Caco-2 (cell line): ENCODE data around the gene TMEM39A. TPM values are rescaled to one million over a fixed set of nuclear protein-coding genes. Genes with fewer than 3 reads are reported as not detected.
A peak's percentile ranks its signal among the peaks of the same experiment; 100 is the strongest.

ENCODE experiments used
- BruUV-seq: library from RNA; stranded (reverse); fragments of 400-500 nt; replicated peaks from 2 replicates; lab custom pipeline; 2021; lab: Mats Ljungman, UMichigan
- CTCF ChIA-PET: fragments of 300-600 bp; sonication (Branson Sonifier 250); formaldehyde crosslinking; loops from one replicate; lab custom pipeline; 2022; ENCODE audit warnings: antibody characterized with exemption; lab: Charles Lee
- POLR2A ChIA-PET: fragments of 300-600 bp; sonication (Branson Sonifier 250); formaldehyde crosslinking; loops from one replicate; lab custom pipeline; 2022; ENCODE audit warnings: antibody characterized with exemption; lab: Charles Lee
- DNase-seq, 2 experiments: peaks; one replicate each; pipeline versions ENCODE4 v3.0.0 to v3.0.0-alpha.2; 2020 to 2022
- H3K27me3 ChIP-seq: replicated peaks from 2 replicates; pipeline ENCODE4 v1.6.0; 2011; ENCODE audit warnings: low read length; ENCODE audit not compliant: control insufficient read depth, insufficient read depth
- H3K36me3 ChIP-seq: 2 replicates; pipeline ENCODE4 v1.5.1; 2011; ENCODE audit warnings: low read length; ENCODE audit not compliant: control insufficient read depth, insufficient read depth
- H3K4me1 ChIP-seq: fragments of 250-450 bp; sonication (Bioruptor Pico); 2 replicates; pipeline ENCODE4 v1.5.1; 2020; ENCODE audit warnings: mild to moderate bottlenecking
- H3K4me3 ChIP-seq: 2 replicates; pipeline ENCODE4 v1.5.1; 2011; ENCODE audit warnings: low read depth, mild to moderate bottlenecking, control low read depth, low read length
- H3K9me3 ChIP-seq: fragments of 250-450 bp; sonication (Bioruptor Pico); 2 replicates; pipeline ENCODE4 v1.5.1; 2020; ENCODE audit warnings: mild to moderate bottlenecking, moderate library complexity
- H3K27ac Mint-ChIP-seq: one replicate; pipeline ENCODE4 v1.8.0; 2022; ENCODE audit warnings: mixed read lengths; ENCODE audit not compliant: unreplicated experiment
- H3K27me3 Mint-ChIP-seq: one replicate; pipeline ENCODE4 v1.8.0; 2022; ENCODE audit warnings: mixed read lengths; ENCODE audit not compliant: insufficient read depth, unreplicated experiment
- H3K36me3 Mint-ChIP-seq: one replicate; pipeline ENCODE4 v1.8.0; 2022; ENCODE audit warnings: mild to moderate bottlenecking, mixed read lengths; ENCODE audit not compliant: insufficient read depth, unreplicated experiment
- H3K4me1 Mint-ChIP-seq: one replicate; pipeline ENCODE4 v1.8.0; 2022; ENCODE audit warnings: low read depth, mixed read lengths; ENCODE audit not compliant: unreplicated experiment
- H3K4me3 Mint-ChIP-seq: one replicate; pipeline ENCODE4 v1.8.0; 2022; ENCODE audit warnings: mild to moderate bottlenecking, moderate library complexity, mixed read lengths; ENCODE audit not compliant: unreplicated experiment
- H3K9me3 Mint-ChIP-seq: one replicate; pipeline ENCODE4 v1.8.0; 2022; ENCODE audit warnings: mixed read lengths; ENCODE audit not compliant: unreplicated experiment
- intact Hi-C: fragments of 100-400 bp; cut with micrococcal nuclease; formaldehyde crosslinking; loops from one replicate; pipeline ENCODE4 v1.10.0; 2022; ENCODE audit not compliant: unreplicated experiment
- total RNA-seq: library from RNA; stranded (reverse); gene quantifications from 2 replicates; pipeline ENCODE4 v1.2.3, GENCODE V29; 2022
- TF ChIP-seq, protein P1 (sequence below), 2 experiments: fragments of 200-600 bp in 1 of 2; IDR thresholded peaks; 1 replicate in 1 of 2; 2 replicates in 1 of 2; pipeline versions ENCODE4 v1.5.1 to v1.8.0; 2011 to 2022; ENCODE audit warnings: antibody characterized with exemption in 1 of 2, control low read depth in 1 of 2, inconsistent platforms in 1 of 2, low read depth in 1 of 2, low read length in 1 of 2, mild to moderate bottlenecking in 1 of 2, moderate library complexity in 1 of 2; ENCODE audit not compliant: insufficient read depth in 1 of 2, severe bottlenecking in 1 of 2, unreplicated experiment in 1 of 2

Gene TMEM39A
- total RNA-seq, 1 experiment from 2014 or later: 52.1 TPM

DNA sequence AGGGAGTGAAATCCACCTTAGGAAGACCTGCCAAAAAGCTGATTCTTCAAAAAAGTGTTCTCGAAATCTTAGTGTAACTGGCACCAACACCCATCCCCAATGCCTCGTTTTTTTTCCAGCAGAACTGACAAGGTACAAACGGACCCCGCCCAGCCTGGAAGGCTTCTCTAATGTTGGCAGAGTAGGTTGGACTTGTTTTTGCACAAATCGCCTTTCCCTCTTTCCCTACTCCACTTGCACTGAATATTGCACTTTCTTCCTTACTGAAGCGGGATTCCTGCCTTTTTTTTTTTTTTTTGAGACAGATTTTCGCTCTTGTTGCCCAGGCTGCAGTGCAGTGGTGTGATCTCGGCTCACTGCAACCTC lies 34.4 kb upstream of the TMEM39A start:
- Histone ChIP-seq H3K9me3 (no peaks in the 10 kb centered on the region), H3K4me3 (peak overlapping the region; percentile 42), H3K27me3 (no peaks in the 10 kb centered on the region), H3K4me1 (0 out of 2 replicates have a peak, but pooled peaks cover 7% of the 10 kb centered on the region), H3K36me3 (no peaks in the 10 kb centered on the region)
- TF ChIP-seq, protein P1, sequence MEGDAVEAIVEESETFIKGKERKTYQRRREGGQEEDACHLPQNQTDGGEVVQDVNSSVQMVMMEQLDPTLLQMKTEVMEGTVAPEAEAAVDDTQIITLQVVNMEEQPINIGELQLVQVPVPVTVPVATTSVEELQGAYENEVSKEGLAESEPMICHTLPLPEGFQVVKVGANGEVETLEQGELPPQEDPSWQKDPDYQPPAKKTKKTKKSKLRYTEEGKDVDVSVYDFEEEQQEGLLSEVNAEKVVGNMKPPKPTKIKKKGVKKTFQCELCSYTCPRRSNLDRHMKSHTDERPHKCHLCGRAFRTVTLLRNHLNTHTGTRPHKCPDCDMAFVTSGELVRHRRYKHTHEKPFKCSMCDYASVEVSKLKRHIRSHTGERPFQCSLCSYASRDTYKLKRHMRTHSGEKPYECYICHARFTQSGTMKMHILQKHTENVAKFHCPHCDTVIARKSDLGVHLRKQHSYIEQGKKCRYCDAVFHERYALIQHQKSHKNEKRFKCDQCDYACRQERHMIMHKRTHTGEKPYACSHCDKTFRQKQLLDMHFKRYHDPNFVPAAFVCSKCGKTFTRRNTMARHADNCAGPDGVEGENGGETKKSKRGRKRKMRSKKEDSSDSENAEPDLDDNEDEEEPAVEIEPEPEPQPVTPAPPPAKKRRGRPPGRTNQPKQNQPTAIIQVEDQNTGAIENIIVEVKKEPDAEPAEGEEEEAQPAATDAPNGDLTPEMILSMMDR (IDR thresholded peaks at IDR 0.05; ENCODE audit: insufficient read depth in 1 of 2, low read depth in 1 of 2, low read length in 1 of 2, severe bottlenecking in 1 of 2, unreplicated experiment in 1 of 2): no peak
- no peaks in the 10 kb centered on the region for H3K27me3 Mint-ChIP-seq
- BruUV-seq: TSS peak; percentile 93
- peaks cover 12% of the 10 kb centered on the region for H3K4me1 Mint-ChIP-seq
- H3K4me3 Mint-ChIP-seq: peak overlapping the region; percentile 99
- H3K9me3 Mint-ChIP-seq: no peaks in the 10 kb centered on the region
- ChIA-PET POLR2A (interaction anchor here (1.2 to 2.4 kb wide), 4 partner anchors 29 to 179 kb away, joined by 4 to 29 read pairs (median 8); partner anchors contain the start of genes COX17, POGLUT1 and TMEM39A), CTCF (interaction anchor here (0.7 to 1.0 kb wide), 2 partner anchors 34 to 75 kb away, joined by 3 to 5 read pairs; partner anchors contain the start of gene TMEM39A)
- peaks cover 10% of the 10 kb centered on the region for H3K36me3 Mint-ChIP-seq
- peak; percentile 27 to 31 for DNase-seq
- peak overlapping the region; percentile 98 for H3K27ac Mint-ChIP-seq
- intact Hi-C loops: loop anchor here (1.0 kb wide), 3 partner anchors 29 to 179 kb away; partner anchors contain the start of genes COX17 and TMEM39A

DNA sequence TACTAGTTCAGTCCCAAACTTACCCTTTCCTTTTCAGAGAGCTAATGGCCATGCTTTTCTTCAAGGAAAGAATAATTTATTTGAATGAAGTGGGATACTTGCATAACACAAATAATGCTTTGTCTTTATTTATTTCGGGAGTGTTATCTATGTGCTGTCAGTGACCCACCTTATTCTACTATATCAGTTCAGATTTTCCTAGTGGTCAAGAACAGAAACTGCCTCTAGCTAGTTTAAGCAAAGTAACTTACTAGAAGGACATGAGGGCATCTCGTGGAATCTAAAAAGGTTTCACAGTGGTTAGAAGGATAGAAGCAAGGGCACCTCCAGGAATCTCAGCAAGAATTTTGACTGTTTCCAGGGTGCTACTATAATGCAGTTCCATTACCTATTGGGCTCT lies 31.2 kb upstream of the TMEM39A start:
- Histone ChIP-seq H3K27me3 (no peaks in the 10 kb centered on the region), H3K4me1 (0 out of 2 replicates have a peak, but pooled peaks cover 2% of the 10 kb centered on the region), H3K36me3 (no peaks in the 10 kb centered on the region), H3K4me3 (no peak overlapping the region), H3K9me3 (no peaks in the 10 kb centered on the region)
- TF ChIP-seq, protein P1 (IDR thresholded peaks at IDR 0.05; ENCODE audit: insufficient read depth in 1 of 2, low read depth in 1 of 2, low read length in 1 of 2, severe bottlenecking in 1 of 2, unreplicated experiment in 1 of 2): no peak
- Mint-ChIP-seq H3K27me3 (no peaks in the 10 kb centered on the region), H3K9me3 (no peaks in the 10 kb centered on the region), H3K36me3 (peaks cover 10% of the 10 kb centered on the region), H3K27ac (no peak overlapping the region), H3K4me1 (peaks cover 6% of the 10 kb centered on the region), H3K4me3 (no peak overlapping the region)
- no TSS peak for BruUV-seq
- POLR2A ChIA-PET: no interaction called here
- no peak for DNase-seq
- intact Hi-C loops: no loop called here
- CTCF ChIA-PET: interaction anchor here (0.6 kb wide), 1 partner anchor 87 kb away, joined by 6 read pairs; no protein-coding TSS in a partner anchor

DNA sequence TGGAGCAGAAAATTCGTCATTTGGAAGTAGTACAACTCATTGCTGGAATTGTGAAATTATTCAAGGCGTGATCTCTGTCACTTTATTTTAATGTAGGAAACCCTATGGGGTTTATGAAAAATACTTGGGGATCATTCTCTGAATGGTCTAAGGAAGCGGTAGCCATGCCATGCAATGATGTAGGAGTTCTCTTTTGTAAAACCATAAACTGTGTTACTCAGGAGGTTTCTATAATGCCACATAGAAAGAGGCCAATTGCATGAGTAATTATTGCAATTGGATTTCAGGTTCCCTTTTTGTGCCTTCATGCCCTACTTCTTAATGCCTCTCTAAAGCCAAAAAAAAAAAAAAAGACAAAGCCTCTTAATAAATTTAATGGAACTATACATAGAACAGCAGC lies 29.4 kb upstream of the TMEM39A start:
- Histone ChIP-seq H3K27me3 (no peaks in the 10 kb centered on the region), H3K4me3 (no peak overlapping the region), H3K4me1 (no peaks in the 10 kb centered on the region), H3K36me3 (no peaks in the 10 kb centered on the region), H3K9me3 (no peaks in the 10 kb centered on the region)
- intact Hi-C loops: no loop called here
- H3K27me3 Mint-ChIP-seq: no peaks in the 10 kb centered on the region
- TF ChIP-seq, protein P1 (IDR thresholded peaks at IDR 0.05; ENCODE audit: insufficient read depth in 1 of 2, low read depth in 1 of 2, low read length in 1 of 2, severe bottlenecking in 1 of 2, unreplicated experiment in 1 of 2): no peak
- peaks cover under 1% of the 10 kb centered on the region for H3K36me3 Mint-ChIP-seq
- H3K4me3 Mint-ChIP-seq: no peak overlapping the region
- no peak for DNase-seq
- ChIA-PET POLR2A (no interaction called here), CTCF (no interaction called here)
- H3K27ac Mint-ChIP-seq: no peak overlapping the region
- H3K4me1 Mint-ChIP-seq: peaks cover 6% of the 10 kb centered on the region
- H3K9me3 Mint-ChIP-seq: no peaks in the 10 kb centered on the region
- no TSS peak for BruUV-seq
